GM23248 (cell line): ENCODE results near the gene PCP4. TPM values are rescaled to one million over a fixed set of nuclear protein-coding genes. Genes with fewer than 3 reads are reported as not detected.

Source experiments
- DNase-seq: peaks from one replicate; pipeline ENCODE4 v3.0.0-alpha.2; 2015
- H2AFZ ChIP-seq: fragments of 200-600 bp; sonication (generic); 2 replicates; pipeline ENCODE4 v1.6.1; 2016; ENCODE audit warnings: antibody characterized with exemption
- H3F3A ChIP-seq: fragments of 200-600 bp; sonication (generic); 2 replicates; pipeline ENCODE4 v1.6.1; 2016; ENCODE audit warnings: mild to moderate bottlenecking, antibody characterized with exemption, mixed run types; ENCODE audit not compliant: insufficient read depth
- H3K27ac ChIP-seq: fragments of 200-600 bp; sonication (generic); 2 replicates; pipeline ENCODE4 v1.5.1; 2016; ENCODE audit warnings: mild to moderate bottlenecking
- H3K27me3 ChIP-seq: fragments of 200-600 bp; sonication (generic); replicated peaks from 2 replicates; pipeline ENCODE4 v1.6.1; 2016; ENCODE audit warnings: mild to moderate bottlenecking; ENCODE audit not compliant: insufficient read depth
- H3K36me3 ChIP-seq: fragments of 200-600 bp; sonication (generic); 2 replicates; pipeline ENCODE4 v1.6.1; 2016; ENCODE audit warnings: low read depth, mild to moderate bottlenecking
- H3K4me1 ChIP-seq: fragments of 200-600 bp; sonication (generic); 2 replicates; pipeline ENCODE4 v1.6.1; 2016; ENCODE audit warnings: mild to moderate bottlenecking; ENCODE audit not compliant: insufficient read depth
- H3K4me2 ChIP-seq: fragments of 200-600 bp; sonication (generic); one replicate; pipeline ENCODE4 v1.6.1; 2016; ENCODE audit warnings: mild to moderate bottlenecking; ENCODE audit not compliant: unreplicated experiment
- H3K4me3 ChIP-seq: fragments of 200-600 bp; sonication (generic); 2 replicates; pipeline ENCODE4 v1.5.1; 2016; ENCODE audit warnings: mild to moderate bottlenecking
- H3K79me2 ChIP-seq: fragments of 200-600 bp; sonication (generic); 2 replicates; pipeline ENCODE4 v1.6.1; 2016; ENCODE audit warnings: mild to moderate bottlenecking; ENCODE audit not compliant: insufficient read depth
- H3K9ac ChIP-seq: fragments of 200-600 bp; sonication (generic); 2 replicates; pipeline ENCODE4 v1.6.1; 2016; ENCODE audit warnings: mild to moderate bottlenecking
- H3K9me2 ChIP-seq: fragments of 200-600 bp; sonication (generic); 2 replicates; pipeline ENCODE4 v1.6.1; 2016; ENCODE audit warnings: mixed run types, mild to moderate bottlenecking, moderate library complexity; ENCODE audit not compliant: insufficient read depth
- H3K9me3 ChIP-seq: fragments of 200-600 bp; sonication (generic); one replicate; pipeline ENCODE4 v1.6.1; 2017; ENCODE audit warnings: low read depth
- H4K20me1 ChIP-seq: fragments of 200-600 bp; sonication (generic); 2 replicates; pipeline ENCODE4 v1.6.0; 2016; ENCODE audit not compliant: insufficient read depth
- EZH2 ChIP-seq: fragments of 200-600 bp; sonication (generic); IDR thresholded peaks from 2 replicates; pipeline ENCODE4 v1.6.1; 2018; ENCODE audit warnings: antibody characterized with exemption, mild to moderate bottlenecking; ENCODE audit not compliant: insufficient read depth, poor library complexity, severe bottlenecking
- EZH2phosphoT487 ChIP-seq: fragments of 200-600 bp; sonication (generic); IDR thresholded peaks from 2 replicates; pipeline ENCODE4 v1.6.1; 2018; ENCODE audit warnings: antibody characterized with exemption, moderate library complexity, mild to moderate bottlenecking, low read depth; ENCODE audit not compliant: insufficient read depth
- WGBS, 2 experiments: methylation state at CpG; one replicate each; pipeline ENCODE4 v1.1.6; 2015 to 2017; ENCODE audit warnings: low lambda C conversion rate in 2 of 2, low coverage in 1 of 2; ENCODE audit errors: missing lambda C conversion rate in 2 of 2; 5-methylcytosine and 5-hydroxymethylcytosine counted together
- in situ Hi-C: fragments of 300-500 bp; cut with MboI; formaldehyde crosslinking; loops from 2 replicates; pipeline ENCODE4 v1.15.0; 2020
- polyA plus RNA-seq: library from polyadenylated mRNA; unstranded; fragments of >200 nt; fragmentation: Nextera tagmentation; extraction: Ambion mirVana; gene quantifications from 2 replicates; pipeline ENCODE4 v1.2.1, GENCODE V29; 2016
- total RNA-seq: library from RNA; depleted of rRNA; stranded (reverse); fragments of >200 nt; shearing (Covaris generic); gene quantifications from 2 replicates; pipeline ENCODE4 v1.2.3, GENCODE V29; 2014

The PCP4 gene
- total and polyA plus RNA-seq, 2 experiments from 2014 or later = not detected

DNA sequence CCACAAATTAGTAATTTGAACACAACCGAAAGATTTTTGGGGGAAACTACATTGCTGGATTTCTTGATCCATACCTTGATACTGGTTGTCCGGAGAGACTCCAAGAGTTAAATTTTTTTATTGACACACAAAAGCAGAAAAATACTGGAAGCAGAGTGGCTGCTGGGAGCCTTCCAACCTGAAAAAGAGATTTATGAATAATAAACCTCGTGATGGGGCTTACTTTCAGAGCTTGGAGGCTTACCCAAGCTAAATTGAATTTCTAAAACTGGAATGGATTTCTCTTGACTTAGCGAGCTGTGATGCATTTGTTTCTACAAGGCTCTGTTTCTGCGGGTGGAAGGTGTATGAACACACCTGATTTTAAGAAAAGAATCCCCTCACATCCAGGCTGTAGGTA is 35.7 kb downstream of the PCP4 start:
- TF ChIP-seq EZH2 (no peak), EZH2phosphoT487 (no peak)
- no peaks in the 10 kb centered on the region for H3K36me3 ChIP-seq
- no peaks in the 10 kb centered on the region for H3K79me2 ChIP-seq
- WGBS, 2 experiments = 18 to 20% methylated on average over 5 of the region's 5 CpGs
- H3K4me1 ChIP-seq = no peaks in the 10 kb centered on the region
- no peaks in the 10 kb centered on the region for H3K9me2 ChIP-seq
- H3K9ac ChIP-seq = no peak overlapping the region
- in situ Hi-C loops = no loop called here
- no peak overlapping the region for H3K4me3 ChIP-seq
- H3K27me3 ChIP-seq = no peaks in the 10 kb centered on the region
- no peak for DNase-seq
- H3K27ac ChIP-seq = no peak overlapping the region
- H3K9me3 ChIP-seq = no peaks in the 10 kb centered on the region
- H2AFZ ChIP-seq = no peak overlapping the region
- no peaks in the 10 kb centered on the region for H3F3A ChIP-seq
- H3K4me2 ChIP-seq = no peak overlapping the region
- no peaks in the 10 kb centered on the region for H4K20me1 ChIP-seq

DNA sequence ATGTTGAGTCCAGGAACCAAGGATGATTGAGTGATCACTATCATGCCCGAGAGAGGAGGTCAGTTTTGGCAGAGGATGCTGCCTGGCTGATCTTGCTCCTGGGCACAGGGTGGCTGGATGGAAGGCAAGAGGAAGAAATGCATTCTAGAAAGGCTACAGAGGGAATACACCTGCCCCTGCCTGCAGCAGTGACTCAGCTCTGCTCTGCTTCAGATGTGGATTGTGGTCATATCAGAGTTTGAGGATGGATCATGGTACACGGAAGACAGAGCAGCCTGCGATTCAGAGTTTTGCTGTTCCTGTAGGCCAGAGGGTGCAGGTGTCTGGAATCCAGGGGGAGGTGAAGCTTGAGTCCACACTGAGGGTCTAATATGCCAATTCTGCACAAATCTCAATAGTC is 37.2 kb downstream of the PCP4 start:
- TF ChIP-seq EZH2phosphoT487 (no peak), EZH2 (no peak)
- no peaks in the 10 kb centered on the region for H3K9me2 ChIP-seq
- H2AFZ ChIP-seq = no peak overlapping the region
- H3K79me2 ChIP-seq = no peaks in the 10 kb centered on the region
- H3K4me1 ChIP-seq = no peaks in the 10 kb centered on the region
- H3F3A ChIP-seq = no peaks in the 10 kb centered on the region
- no peaks in the 10 kb centered on the region for H3K9me3 ChIP-seq
- no peak overlapping the region for H3K4me3 ChIP-seq
- in situ Hi-C loops = no loop called here
- no peak overlapping the region for H3K27ac ChIP-seq
- H4K20me1 ChIP-seq = no peaks in the 10 kb centered on the region
- H3K36me3 ChIP-seq = no peaks in the 10 kb centered on the region
- no peaks in the 10 kb centered on the region for H3K27me3 ChIP-seq
- H3K4me2 ChIP-seq = no peak overlapping the region
- no peak for DNase-seq
- WGBS, 2 experiments = 40 to 41% methylated on average over 3 of the region's 3 CpGs
- no peak overlapping the region for H3K9ac ChIP-seq

DNA sequence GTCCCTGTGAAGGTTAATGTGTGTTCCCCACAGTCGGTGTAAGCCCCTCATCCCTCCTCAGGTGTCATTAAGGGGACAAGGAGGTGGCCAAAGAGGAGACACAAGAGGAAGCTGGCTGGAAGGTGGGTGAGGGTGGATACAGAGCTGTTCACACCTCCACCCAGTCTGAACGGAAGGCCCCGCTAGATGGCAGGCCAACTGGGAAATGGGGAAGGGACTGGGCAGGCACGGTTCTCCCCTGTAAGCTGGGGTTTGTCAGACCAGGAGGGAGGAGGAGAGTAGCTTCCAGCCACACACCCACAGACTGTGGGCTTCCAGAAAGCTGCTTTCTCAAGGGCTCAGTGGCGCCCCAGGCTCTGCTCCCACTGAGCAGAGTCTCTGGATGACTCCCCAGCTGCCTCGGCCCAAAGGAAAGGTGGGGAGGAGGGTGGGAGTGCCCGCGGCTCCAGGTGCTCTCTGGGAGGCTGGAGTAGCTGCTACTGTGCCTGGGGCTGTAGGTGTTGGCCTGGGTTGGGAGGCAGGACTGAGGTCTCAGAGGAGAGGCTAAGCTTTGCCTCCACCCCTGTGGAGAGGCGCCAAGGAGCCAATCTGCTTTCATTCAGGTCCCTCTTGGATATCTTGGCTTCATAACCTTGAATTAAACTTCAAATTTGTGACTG is 41.2 kb downstream of the PCP4 start:
- DNase-seq = no peak
- Histone ChIP-seq H3F3A (no peaks in the 10 kb centered on the region), H3K27me3 (no peaks in the 10 kb centered on the region), H3K4me2 (no peak overlapping the region), H3K4me1 (no peaks in the 10 kb centered on the region), H3K27ac (no peak overlapping the region), H3K36me3 (no peaks in the 10 kb centered on the region), H2AFZ (no peak overlapping the region), H3K9me2 (no peaks in the 10 kb centered on the region), H4K20me1 (no peaks in the 10 kb centered on the region), H3K79me2 (no peaks in the 10 kb centered on the region), H3K4me3 (no peak overlapping the region), H3K9me3 (no peaks in the 10 kb centered on the region), H3K9ac (no peak overlapping the region)
- in situ Hi-C loops = no loop called here
- WGBS, 2 experiments = 5 to 19% methylated on average over 9 of the region's 9 CpGs
- TF ChIP-seq EZH2phosphoT487 (no peak), EZH2 (no peak)

DNA sequence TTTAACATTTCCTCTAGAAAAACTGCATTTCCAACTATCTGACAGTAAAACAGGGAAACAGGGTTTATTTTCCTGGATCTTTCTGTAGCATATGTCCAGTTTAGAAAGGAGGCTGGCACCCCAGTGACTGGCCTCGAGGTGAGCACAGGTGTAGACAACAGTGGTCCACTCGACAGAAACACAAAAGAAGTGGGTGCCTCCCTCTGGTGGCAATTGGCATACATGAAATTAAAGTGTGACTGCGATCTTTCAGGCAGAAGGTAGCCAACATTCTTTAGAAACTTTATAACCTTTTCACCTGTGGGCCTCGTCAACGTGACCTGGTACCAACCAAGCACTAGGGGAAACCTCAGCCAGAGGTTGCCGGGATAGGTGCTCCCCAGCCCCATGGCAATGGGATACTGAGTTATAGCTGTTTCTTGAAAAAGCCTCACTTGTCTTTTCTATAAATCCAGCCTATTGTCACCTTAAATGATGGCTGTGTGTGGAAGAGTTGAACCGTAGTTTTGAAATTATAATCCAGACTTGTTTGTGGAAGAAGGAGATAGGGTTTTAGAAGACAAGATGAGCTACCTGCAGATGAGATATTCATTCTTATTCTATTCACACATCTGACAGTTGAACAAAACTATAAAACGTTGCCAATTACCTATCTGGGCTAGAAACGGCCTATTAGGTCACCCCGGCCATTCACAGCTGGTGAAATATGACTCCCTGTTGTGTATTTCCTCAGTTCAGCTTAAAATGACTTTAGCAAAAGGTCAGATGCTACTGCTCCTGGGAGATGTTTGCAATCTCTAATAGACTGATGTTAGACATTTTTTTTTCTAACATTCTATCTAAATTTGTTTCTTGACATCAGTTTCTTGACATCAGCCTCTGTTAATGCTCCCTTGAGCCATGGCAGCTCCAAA is 44.3 kb downstream of the PCP4 start:
- Histone ChIP-seq H3K9ac (no peak overlapping the region), H3F3A (no peaks in the 10 kb centered on the region), H3K9me3 (no peaks in the 10 kb centered on the region), H3K4me3 (no peak overlapping the region), H3K4me2 (no peak overlapping the region), H3K36me3 (no peaks in the 10 kb centered on the region), H3K9me2 (no peaks in the 10 kb centered on the region), H4K20me1 (no peaks in the 10 kb centered on the region), H2AFZ (no peak overlapping the region), H3K27ac (no peak overlapping the region), H3K4me1 (no peaks in the 10 kb centered on the region), H3K79me2 (no peaks in the 10 kb centered on the region), H3K27me3 (no peaks in the 10 kb centered on the region)
- in situ Hi-C loops = no loop called here
- no peak for DNase-seq
- 8% methylated on average over 10 of the region's 10 CpGs for WGBS, 2 experiments
- no peak for TF ChIP-seq EZH2phosphoT487
- no peak for TF ChIP-seq EZH2
